NCI-H2107 treated with DMSO at 0.1 percent for 48 hours (cell line): ENCODE data around the gene ANKRD52.
"Not testable (repeated sequence)": the region's sequence is repeated elsewhere in the genome, so short reads cannot be mapped to it uniquely, and the experiment has no call there.

ENCODE experiments used
- DNase-seq: peaks from one replicate; lab custom pipeline; 2025; ENCODE audit not compliant: unreplicated experiment; lab: John Stamatoyannopoulos, UW

The ANKRD52 gene

DNA sequence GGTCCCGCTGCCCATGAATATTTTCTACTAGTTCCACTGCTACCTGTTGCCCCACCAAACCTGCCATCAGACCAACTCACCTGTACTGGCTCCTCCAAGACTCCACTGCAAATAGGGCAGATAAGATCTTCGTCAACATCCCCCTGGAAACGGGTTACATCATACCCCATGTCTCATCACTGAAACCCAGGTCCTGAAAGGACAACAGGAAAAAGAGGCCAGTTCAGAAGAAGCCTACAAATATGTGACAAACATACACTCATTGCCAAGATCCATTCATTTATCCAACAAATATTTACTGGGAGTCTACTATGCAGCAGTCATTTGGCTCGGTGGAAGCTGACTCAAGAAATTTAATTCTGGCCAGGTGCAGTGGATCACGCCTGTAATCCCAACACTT, 44.3 kb downstream of the ANKRD52 start:
- no peak for DNase-seq

DNA sequence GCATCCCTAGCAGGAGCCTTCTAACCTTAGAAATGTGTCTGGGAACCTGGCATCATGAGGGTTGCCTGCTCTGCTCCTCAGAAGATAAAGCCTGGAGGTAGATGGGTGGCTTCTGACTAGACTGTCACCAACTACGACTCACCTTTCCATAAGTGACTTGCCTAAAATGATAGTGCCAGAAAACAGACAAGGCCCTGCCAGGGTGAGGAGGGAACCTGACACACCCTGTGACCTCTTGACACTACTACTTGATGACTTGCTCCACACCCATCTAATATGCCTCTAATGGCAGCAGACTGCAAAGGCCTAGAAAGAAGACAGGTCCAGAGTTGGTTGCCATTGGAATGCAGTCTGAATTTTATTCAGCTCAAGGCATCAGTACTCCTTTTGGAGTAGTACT, 45.8 kb downstream of the ANKRD52 start:
- no peak for DNase-seq

DNA sequence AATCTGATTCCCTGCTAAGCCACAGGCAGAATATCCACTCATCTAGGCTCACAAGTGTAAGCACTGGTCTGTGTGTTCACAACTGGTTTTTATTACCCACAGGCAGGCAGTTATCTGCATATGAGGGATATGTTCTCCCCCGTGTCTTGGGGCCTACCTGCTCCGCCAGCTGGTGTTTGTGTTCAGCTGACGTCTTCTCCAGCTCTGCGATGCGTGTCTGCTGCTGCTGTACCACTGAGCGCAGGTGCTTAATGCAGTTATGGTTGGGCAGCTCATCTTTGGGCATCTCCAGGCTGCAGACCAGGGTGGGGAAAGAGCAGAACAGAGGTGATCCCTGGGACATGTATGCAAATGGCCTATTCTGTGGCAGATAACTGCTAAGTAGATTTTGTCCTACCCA, 50.2 kb downstream of the ANKRD52 start:
- DNase-seq = no peak

DNA sequence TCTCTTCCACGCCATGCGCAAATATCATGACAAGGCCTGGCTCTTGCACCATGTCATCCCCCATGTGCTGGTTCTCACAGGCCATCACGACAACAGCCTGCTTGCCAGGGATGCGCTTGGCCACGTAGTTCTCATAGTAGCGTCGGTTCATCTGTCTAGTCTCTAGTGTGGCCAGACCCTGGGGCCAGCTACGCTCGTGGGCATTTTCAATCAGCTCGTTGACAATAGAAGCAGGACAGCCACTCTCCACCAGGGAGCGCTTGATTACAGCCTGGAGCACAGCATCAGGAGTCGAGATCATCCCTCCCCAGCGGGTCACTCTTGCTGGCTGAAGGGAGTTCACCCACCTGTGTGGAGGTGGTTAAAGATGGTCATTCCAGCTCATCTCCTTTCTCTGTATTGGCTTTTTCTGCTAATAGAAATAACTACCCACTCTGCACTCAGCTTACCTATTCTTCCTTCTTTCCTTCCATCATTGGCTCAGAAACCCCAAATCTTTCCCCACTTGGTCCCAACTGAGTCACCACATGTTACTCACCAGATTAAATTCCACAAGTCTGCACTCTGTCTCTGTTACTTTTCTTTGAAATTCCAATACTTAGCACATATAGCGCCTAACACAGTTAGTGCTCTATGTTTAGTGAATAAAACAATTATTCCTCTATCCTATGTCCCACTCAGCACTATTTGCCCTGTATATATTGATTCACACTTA, 51.6 kb downstream of the ANKRD52 start:
- no peak for DNase-seq

DNA sequence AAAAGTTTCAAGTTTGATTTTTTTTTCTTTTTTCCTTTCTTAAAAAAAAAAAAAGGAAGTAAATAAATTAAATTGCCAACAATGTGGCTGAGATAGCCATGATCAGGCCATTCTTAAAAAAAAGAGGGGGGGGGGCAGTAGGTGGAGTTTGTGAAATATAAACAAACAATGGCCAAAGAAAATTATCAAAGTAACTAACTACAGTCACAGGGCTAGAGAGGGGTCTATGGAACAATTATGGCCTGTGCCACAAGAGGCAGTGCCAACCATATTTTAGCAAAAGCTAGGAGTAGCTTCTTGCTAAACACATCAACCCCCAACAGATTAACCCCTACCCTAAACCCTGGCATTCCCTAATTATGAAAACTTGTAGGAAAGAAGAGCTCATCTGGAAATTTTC, 52.7 kb downstream of the ANKRD52 start:
- DNase-seq = no peak

DNA sequence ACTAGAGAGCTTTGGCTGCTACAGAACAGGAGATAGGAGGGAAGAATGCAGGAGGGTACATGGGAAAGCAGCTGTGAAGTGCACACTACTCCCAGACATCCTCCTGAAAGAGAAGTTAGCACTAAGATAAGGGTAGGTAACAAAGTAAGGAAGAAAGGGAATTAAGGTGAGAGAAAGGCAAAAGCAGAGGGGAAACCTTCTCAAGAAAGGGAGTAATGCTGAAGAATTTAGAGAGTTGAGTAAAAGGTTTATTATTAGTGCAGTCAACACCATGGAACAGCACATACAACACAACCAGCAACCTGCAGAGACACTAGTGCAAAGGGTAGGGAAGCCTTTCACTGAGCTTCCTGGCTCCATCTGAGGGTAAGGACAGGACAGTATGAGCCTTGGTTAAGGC, 53.9 kb downstream of the ANKRD52 start:
- DNase-seq = no peak

DNA sequence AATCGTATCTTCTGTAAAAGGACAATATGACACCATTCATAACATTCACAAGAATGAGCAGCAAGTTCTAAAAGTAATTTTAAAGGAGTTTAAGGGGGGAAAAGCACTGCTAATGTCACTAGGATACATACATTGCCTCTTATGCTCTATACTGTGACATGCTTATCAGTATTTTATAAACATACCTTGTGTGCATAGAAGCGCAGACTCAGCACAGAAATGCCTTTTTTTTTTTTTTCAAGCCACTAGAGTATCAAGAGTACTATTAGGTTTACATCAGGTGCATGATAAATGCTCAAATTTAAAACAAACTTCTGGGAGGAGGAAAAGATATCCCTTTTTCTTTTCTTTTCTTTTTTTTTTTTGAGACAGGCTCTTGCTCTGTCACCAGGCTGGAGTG, 55.3 kb downstream of the ANKRD52 start:
- DNase-seq = no peak

DNA sequence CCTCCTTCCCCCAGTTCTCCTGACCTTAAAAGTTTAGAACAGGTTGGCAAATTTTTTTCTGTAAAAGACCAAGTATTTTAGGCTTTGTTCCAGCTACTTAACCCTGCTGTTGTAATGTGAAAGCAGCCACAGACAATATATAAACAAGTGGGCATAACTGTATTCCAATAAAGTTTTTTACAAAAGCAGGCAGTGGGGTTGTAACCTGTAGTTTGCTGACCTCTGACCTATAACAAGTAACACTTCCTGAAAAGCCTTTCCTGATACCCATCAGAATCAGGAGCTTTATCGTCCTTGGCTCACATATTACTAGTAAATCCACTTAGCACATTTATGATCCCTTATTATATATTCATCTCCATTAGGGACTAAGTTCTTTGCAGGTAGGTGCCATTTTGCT, 55.8 kb downstream of the ANKRD52 start:
- DNase-seq = no peak

DNA sequence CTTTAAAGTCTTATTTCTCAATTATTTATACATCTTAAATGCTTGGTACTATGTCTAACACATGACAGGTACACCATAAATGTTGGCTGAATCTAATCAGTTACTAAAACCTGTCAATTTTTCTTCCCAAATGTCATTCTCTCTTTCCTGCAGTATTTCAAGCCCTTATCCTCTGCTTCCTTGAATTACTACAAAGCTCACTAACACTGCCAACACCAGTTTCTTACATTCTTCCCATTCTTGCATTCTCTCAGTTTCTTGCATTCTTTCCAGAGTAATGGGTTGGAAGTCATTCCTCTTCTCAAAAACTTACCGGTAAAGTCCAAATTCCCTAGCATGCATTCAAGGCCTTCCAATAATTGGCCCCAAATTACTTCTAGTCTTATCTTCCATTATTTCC, 59.3 kb downstream of the ANKRD52 start:
- DNase-seq = no peak

DNA sequence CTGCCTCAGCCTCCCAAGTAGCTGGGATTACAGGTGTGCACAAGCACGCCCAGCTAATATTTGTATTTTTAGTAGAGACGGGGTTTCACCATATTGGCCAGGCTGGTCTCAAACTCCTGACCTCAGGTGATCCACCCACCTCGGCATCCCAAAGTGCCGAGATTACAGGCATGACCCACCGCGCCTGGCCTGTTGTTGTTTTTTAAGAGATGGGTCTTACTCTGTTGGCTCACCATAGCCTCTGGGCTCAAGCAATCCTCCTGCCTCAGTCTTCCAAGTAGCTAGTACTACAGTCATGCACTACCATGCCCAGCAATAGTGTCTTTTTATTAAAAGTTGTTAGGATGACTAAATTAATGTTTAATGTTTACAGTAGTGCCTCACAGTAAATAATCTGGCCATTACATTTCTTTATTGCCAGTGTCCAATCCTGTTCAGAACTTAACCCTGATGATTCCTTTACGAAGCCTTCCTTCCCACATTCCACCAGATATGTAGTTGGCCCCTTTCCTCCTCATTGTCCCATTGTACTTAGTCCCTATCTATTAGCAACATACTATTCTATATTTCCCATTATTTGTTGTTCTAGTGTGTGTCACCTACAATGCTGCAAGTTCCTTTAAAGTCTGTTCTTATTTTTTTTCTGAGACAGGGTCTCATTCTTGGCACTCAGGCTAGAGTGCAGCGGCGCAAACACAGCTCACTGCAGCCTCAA, 60.1 kb downstream of the ANKRD52 start:
- DNase-seq = no peak

DNA sequence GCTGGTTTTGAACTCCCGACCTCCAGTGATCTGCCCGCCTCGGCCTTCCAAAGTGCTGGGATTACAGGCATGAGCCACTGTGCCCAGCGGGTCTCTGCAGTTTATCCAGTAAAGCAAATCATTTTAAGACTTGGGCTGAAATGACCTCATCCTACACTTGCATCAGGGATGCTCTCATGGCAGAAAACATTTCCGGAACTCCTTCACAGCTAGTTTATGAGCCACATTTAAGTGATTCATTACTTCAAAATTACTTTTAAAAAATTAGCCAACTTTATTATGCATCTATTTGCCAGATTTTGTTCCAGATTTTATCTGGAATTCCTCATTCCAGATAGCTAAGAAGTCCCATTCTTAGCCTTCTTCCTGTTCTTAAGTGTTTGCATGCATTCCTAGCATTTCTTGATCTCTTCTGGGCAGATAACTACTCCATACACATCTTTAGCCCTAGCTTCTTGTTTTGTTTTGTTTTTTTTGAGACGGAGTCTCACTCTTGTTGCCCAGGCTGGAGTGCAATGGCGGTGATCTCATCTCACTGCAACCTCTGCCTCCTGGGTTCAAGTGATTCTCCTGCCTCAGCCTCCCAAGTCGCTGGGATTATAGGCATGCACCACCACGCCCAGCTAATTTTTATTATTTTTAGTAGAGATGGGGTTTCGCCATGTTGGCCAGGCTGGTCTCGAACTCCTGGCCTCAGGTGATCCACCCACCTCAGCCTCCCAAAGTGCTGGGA, 61.2 kb downstream of the ANKRD52 start:
- not testable (repeated sequence) for DNase-seq

DNA sequence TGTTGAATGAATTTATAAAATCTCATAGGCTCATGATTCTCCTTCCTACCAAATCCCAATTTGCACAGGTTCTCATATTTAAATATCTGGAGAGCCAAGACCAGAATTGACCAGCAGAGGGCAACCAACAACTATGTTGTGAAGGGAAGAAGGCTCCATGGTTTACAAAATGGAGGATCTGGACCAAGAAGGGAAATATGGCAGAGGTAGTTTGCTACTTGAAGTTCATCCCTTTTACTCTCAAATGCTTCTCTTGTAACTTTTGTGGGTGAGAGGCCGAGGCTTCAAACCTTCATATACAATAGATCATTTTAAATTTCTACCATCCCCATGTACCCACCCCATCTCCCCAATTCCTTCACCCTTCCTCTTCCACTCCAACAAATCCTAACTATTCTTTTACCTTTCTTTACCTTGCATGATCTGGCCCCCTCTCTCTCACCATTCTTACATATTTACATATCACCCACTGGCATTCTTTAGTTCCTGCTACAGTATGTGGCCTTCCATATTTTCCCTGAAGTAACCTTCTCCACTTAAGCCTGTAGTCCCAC, 65.1 kb downstream of the ANKRD52 start:
- peak; percentile 90 for DNase-seq

DNA sequence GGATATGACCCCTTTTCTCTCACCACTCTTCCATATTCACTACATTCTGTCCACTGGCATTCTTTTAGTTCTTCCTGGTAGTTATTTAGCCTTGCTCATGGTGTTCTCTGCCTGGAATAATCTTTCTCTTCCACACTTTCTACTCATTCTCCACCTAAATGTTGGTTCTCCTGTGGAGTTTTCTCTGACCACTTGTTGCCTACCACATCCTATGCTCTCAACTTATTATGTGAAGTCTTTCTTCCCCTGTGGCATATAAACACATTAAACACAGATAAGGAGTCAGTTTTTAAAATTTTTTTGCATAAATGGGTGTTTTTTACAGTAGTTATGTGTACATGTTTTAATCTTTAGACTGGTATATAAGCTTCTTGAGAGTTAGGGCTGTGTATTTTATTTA, 65.6 kb downstream of the ANKRD52 start:
- no peak for DNase-seq

DNA sequence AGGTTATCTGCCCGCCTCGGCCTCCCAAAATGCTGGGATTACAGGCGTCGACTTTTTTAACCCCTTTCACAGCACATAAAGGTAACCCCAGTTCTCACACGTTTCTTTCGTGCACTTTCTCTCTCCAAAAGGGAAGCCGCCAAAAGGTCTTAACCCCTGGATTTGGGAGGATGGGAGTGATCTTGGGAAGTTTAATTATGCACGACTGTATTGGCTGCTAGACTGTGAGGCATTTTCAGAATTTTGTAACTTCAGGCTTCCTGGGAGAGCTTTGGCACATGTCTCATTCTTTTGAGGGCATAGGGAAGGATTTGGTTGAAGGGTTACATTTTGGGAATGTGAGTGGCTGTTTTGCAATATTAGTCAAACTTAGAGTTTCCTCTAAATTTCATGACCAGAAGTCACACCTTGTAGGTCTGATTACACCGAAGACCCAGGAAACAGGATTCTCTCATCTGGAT, 67.5 kb downstream of the ANKRD52 start:
- DNase-seq = no peak

DNA sequence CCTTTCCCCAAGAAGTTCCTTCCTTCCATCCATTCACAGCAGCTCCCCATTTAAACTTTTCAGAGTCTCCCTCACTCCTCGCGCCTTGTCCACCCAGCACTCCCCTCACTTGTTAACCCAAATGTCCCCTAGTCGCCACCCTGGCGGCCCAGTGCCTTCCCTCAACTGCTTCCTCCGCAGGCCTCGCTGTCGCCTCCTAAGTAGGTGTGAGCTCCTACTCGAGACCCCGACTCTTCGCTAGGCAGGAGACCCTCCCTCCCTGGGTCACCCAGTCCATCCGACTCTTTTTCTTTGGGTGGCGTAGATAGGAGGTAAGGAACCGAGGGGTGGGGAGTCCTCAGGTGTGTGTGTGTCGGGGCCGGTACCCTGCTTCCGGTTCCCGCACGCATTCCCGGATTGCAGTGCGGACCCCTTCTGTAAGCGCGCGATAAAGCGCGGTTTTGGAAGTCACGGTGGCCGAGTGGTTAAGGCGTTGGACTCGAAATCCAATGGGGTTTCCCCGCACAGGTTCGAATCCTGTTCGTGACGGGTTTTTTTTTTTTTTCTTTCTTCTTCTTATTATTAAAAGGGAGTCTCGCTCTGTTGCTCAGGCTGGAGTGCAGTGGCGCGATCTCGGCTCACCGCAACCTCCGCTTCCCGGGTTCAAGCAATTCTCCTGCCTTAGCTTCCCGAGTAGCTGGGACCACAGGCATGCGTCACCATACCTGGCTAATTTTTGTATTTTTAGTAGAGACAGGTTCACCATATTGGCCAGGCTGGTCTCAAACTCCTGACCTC, 68.1 kb downstream of the ANKRD52 start:
- DNase-seq = peak; percentile 73

DNA sequence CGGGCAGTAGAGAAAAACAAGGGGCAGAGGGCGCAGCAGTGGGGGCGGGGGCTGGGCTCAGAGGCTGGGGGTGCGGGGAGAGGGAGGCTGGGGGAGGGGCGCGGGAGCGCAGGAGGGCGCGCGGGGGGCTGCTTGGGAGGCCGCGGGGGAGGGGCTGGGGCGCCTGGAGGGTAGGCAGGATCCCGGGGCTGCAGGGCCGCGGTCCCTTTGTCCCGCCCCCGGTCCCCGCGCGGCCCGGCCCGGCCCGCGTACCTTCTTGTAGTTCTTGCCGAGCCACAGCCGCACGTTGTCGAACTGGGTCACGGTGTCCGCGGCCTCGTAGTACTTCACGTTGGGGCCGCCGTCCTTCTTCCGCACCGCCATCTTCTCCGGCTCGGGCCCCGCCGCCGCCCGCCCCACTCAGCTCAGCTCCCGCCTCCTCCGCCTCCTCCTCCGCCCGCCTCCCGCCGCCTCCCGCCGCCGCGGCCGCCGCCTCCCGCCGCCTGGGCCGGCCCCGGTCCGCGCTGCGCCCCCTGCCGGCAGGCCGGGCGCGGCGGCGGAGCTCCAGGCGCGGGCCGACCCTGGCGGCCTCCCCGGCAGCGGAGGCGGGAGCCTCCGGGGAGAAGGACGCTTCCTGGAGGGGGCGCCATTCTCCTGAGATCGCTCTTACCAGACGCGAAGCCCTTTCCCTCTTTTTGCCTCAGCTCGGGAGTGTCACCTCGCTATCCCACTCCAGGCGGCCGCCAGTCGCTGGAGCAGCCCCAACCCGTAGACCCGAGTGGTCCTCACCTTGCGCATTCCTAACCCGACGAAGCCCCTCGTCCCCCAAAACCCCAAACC, 68.9 kb downstream of the ANKRD52 start, which contains the start of gene SMARCC2:
Gene SMARCC2, minus strand, starts transcription at position 385 of the 819 bp plus-strand sequence. Its CDS starts 22 bp downstream, at position 363.
- peak; percentile 71 for DNase-seq

DNA sequence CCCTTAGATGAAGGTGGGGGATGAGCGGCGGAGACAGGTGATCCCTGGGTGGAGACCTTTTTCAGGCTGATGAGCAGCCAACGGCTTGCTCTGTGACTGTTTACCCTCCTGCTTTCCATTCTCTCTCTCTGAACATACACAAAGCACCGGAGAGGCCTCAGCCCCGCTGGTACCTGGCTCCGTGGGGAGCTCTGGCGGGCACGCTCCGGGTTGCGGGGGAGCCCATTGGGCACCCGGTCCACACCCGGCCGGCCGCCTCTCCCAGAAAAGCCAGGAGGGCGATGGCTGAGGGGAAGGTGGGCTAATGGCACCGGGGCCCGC, 69.4 kb downstream of the ANKRD52 start:
- no peak for DNase-seq

DNA sequence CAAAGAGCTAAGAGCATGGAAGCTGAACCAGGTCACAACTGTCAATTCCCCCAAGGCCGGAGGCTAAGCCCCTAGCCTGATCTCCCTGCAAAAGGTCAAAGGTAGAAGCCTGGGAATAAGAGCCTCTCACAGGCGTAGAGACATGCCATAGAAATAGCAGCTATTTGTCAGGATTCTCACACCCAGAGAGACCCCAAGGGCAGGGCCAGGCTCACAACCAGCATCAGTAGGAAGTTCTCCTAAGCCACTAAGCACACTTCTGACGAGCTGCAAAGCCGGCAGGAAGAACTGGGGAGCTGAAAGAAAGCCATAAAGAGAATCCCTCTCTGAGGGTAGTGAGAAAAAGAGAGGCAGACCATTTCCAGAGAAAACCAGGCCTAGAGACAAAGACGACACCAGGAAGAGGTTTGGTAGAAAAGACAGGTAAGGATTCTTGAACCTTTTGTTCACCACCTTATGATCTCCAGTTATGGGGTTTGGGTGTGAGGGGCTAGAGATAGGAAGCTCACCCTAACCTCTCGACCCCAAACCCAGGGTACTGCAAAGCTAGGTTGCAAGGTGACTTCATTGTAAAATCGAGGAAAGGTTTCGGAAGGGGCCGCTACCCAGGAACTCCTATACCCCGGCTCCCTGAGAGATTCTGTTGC, 69.9 kb downstream of the ANKRD52 start:
- no peak for DNase-seq
